Fibroblast of pulmonary artery (primary cell): ENCODE data around the gene FAM228A.

Source experiments
- DNase-seq: peaks from one replicate; pipeline ENCODE4 v3.0.0-alpha.2; 2010; ENCODE audit warnings: low read depth
- H3K4me3 ChIP-seq: replicated peaks from 2 replicates; pipeline ENCODE4 v1.5.1; 2011; ENCODE audit warnings: low read depth, mild to moderate bottlenecking, control low read depth, low read length, moderate library complexity
- TF ChIP-seq, protein P1 (sequence below): IDR thresholded peaks from 2 replicates; pipeline ENCODE4 v1.5.1; 2011; ENCODE audit warnings: mild to moderate bottlenecking, control low read depth, low read length, inconsistent platforms; ENCODE audit errors: missing control alignments

Gene FAM228A

DNA sequence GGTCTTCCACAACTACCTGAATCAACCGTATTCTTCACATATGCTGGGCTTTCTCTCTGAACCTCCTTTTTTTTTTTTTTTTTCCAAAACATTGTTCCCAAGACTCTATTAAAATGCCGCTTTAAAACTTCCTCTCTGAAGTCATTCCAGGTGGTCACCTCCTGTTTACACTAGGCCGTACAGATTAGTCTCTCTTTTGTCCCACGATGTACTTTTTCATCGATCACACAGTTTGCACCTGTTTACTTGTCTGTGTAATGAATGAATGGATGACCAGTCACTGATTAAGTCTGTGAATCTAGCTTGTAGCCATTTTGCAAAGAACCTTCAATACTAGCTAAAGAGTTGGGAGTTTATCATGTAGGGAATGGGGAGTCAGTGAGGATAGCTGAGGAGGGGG, 16.7 kb upstream of the FAM228A start:
- TF ChIP-seq, protein P1, sequence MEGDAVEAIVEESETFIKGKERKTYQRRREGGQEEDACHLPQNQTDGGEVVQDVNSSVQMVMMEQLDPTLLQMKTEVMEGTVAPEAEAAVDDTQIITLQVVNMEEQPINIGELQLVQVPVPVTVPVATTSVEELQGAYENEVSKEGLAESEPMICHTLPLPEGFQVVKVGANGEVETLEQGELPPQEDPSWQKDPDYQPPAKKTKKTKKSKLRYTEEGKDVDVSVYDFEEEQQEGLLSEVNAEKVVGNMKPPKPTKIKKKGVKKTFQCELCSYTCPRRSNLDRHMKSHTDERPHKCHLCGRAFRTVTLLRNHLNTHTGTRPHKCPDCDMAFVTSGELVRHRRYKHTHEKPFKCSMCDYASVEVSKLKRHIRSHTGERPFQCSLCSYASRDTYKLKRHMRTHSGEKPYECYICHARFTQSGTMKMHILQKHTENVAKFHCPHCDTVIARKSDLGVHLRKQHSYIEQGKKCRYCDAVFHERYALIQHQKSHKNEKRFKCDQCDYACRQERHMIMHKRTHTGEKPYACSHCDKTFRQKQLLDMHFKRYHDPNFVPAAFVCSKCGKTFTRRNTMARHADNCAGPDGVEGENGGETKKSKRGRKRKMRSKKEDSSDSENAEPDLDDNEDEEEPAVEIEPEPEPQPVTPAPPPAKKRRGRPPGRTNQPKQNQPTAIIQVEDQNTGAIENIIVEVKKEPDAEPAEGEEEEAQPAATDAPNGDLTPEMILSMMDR = no peak
- no peak overlapping the region for H3K4me3 ChIP-seq
- no peak for DNase-seq

DNA sequence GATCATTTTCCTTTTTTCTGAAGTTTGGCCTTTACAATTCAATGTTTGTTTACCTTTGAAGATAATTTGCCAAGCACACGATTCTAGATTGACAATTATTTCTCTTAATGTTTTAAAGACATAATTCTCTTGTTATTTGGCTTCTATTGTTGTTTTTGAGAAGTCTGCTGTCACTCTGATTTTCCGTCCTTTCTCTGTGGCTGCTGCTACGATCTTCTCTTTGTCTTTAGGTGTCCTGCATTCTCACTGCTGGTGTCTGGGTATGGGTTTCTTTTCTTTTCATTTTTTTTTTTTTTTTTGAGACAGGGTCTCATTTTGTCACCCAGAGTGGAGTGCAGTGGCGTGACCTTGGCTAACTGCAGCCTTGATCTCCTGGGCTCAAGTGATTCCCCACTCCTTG, 15.1 kb upstream of the FAM228A start:
- TF ChIP-seq, protein P1 = no peak
- no peak for DNase-seq
- no peak overlapping the region for H3K4me3 ChIP-seq

- no peak overlapping the region for H3K4me3 ChIP-seq
- TF ChIP-seq, protein P1 = no peak
- DNase-seq = no peak
Measured at GRCh38 chr2:24160761-24161160, 14.1 kb upstream of the FAM228A start.

DNA sequence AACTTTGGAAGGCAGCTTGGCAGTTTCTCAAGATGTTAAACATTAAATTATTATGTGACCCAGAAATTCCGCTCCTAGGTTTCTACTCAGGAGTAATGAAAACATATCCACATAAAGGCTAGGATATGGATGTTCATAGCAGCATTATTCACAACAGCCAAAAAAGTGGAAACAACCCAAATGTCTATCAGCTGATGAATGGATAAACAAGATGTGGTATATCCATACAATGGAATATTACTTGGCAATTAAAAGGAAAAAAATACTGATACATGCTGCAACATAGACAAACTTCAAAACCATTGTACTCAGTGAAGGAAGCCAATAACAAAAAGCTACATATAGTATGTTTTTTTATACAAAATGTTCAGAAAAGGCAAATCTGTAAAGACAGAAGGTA, 12.4 kb upstream of the FAM228A start:
- no peak for DNase-seq
- TF ChIP-seq, protein P1 = no peak
- H3K4me3 ChIP-seq = no peak overlapping the region

GRCh38 chr2:24163186-24163585, 11.7 kb upstream of the FAM228A start:
- TF ChIP-seq, protein P1 = no peak
- DNase-seq = no peak

DNA sequence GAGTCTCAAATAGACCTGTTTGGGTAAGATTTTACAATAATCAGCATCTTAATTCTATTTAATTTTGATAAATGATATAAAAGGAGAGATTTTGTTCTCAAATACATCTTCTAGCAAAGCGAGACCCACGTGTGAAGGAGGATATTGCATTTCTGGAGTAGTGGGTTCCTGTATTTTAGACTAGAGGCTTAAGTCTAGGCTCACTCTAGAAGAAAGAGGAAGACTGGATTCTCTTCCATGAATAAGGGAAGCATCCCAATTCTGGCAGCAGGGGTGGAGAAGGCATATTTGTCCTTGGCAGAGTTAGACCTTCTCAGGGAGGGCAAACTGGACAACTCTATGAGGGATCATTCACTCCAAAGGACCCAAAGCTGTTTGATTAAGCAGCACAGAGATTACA, 11.3 kb upstream of the FAM228A start:
- TF ChIP-seq, protein P1 = no peak
- H3K4me3 ChIP-seq = no peak overlapping the region
- DNase-seq = no peak

More at GRCh38 chr2:24163186-24163585, 11.7 kb upstream of the FAM228A start:
- no peak overlapping the region for H3K4me3 ChIP-seq

DNA sequence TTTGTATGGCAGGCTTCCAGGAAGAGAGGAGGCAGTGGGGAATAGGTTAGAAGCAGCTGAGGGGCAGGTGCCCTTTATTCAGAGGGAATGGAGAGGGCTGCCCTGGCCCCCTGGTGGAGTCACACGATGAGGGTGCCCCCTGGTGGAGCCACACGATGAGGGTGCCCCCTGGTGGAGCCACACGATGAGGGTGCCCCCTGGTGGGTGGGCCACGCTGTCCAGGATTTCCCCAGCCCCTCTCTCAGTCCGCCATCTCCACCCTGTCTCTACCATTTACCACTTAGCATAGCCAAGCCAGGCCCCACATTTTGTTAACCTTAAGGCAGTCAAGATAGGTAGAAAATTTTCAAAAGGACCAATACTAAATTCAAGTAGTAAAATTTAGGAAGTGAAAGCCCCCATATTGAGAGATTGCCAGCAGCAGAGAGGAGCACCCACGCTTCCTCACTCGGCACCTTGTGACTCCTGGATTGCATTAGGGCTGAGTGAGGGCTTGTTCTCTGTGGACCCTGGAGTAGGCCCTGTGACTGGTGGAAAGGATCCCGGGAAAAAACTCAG, 10.4 kb upstream of the FAM228A start:
- H3K4me3 ChIP-seq = no peak overlapping the region
- TF ChIP-seq, protein P1 = peak; percentile 54
- peak; percentile 13 for DNase-seq
